ENCODE measurements around the gene JDP2. TPM values are rescaled to one million over a fixed set of nuclear protein-coding genes. Genes with fewer than 3 reads are reported as not detected.
A peak's percentile ranks its signal among the peaks of the same experiment; 100 is the strongest.

Gene JDP2
- total and polyA plus RNA-seq, 7 donors: 11.0 to 73.2 (median 37.2) TPM

- Histone ChIP-seq H3K4me1 (peaks cover 98% of the 10 kb centered on the region), H3K4me3 (no peak overlapping the region)
- 80 to 89% (median 84%) methylated on average over 14 of the region's 14 CpGs for WGBS, 3 donors
These were observed 26.1 kb downstream of the JDP2 start for GRCh38 chr14:75453817-75454434.

GRCh38 chr14:75454963-75455546 lies 27.2 kb downstream of the JDP2 start:
- Histone ChIP-seq H3K36me3 (ENCODE audit: insufficient read depth in 1 of 2, low read depth in 1 of 2) (peaks cover 0 to 12% of the 10 kb centered on the region in 2 donors), H3K27me3 (ENCODE audit: insufficient read depth in 3 of 3, low read length in 2 of 3) (no peaks in the 10 kb centered on the region), H3K4me1 (peaks cover 96% of the 10 kb centered on the region), H3K9me3 (no peaks in the 10 kb centered on the region), H3K4me3 (no peak overlapping the region), H3K27ac (peak overlapping the region; percentile 81)
- ATAC-seq (peak; percentile 38 to 69 (median 53)), DNase-seq (peak; percentile 78 to 91)
- TF ChIP-seq CTCF (IDR thresholded peaks at IDR 0.05): no peak
- 34 to 54% (median 36%) methylated on average over 12 of the region's 12 CpGs for whole genome bisulfite sequencing, 3 donors
- intact Hi-C loops (cut with DNase I): no loop called here

More at GRCh38 chr14:75453817-75454434, 26.1 kb downstream of the JDP2 start:
- no peak for TF ChIP-seq CTCF (IDR thresholded peaks at IDR 0.05)
- H3K36me3 ChIP-seq (ENCODE audit: insufficient read depth in 1 of 2, low read depth in 1 of 2): peaks cover 0 to 10% of the 10 kb centered on the region in 2 donors
- no peaks in the 10 kb centered on the region for H3K27me3 ChIP-seq (ENCODE audit: insufficient read depth in 3 of 3, low read length in 2 of 3)
- H3K27ac ChIP-seq: peak overlapping the region; percentile 81
- no peak for DNase-seq
- no peaks in the 10 kb centered on the region for H3K9me3 ChIP-seq
- intact Hi-C loops (cut with DNase I): no loop called here
- no peak for ATAC-seq

- TF ChIP-seq CTCF (IDR thresholded peaks at IDR 0.05): no peak
- Histone ChIP-seq H3K4me3 (no peak overlapping the region), H3K9me3 (no peaks in the 10 kb centered on the region), H3K4me1 (peaks cover 91% of the 10 kb centered on the region), H3K36me3 (ENCODE audit: insufficient read depth in 1 of 2, low read depth in 1 of 2) (peaks cover 0 to 25% of the 10 kb centered on the region in 2 donors), H3K27me3 (ENCODE audit: insufficient read depth in 3 of 3, low read length in 2 of 3) (no peaks in the 10 kb centered on the region), H3K27ac (peak overlapping the region; percentile 81)
- 56 to 78% (median 58%) methylated on average over 16 of the region's 16 CpGs for WGBS, 3 donors
- ATAC-seq (no peak), DNase-seq (no peak)
- intact Hi-C loops (cut with DNase I): no loop called here
These were observed 28.5 kb downstream of the JDP2 start for GRCh38 chr14:75456069-75456996.

GRCh38 chr14:75456997-75457335 lies 29.1 kb downstream of the JDP2 start:
- TF ChIP-seq CTCF (IDR thresholded peaks at IDR 0.05): no peak
- WGBS, 3 donors: 58 to 71% (median 60%) methylated on average over 5 of the region's 5 CpGs
- intact Hi-C loops (cut with DNase I): no loop called here
- H3K36me3 ChIP-seq (ENCODE audit: insufficient read depth in 1 of 2, low read depth in 1 of 2): peaks cover 5 to 32% of the 10 kb centered on the region in 2 donors
- H3K9me3 ChIP-seq: no peaks in the 10 kb centered on the region
- peaks cover 85% of the 10 kb centered on the region for H3K4me1 ChIP-seq
- ATAC-seq: no peak
- no peak for DNase-seq
- H3K27ac ChIP-seq: peak overlapping the region; percentile 81
- H3K27me3 ChIP-seq (ENCODE audit: insufficient read depth in 3 of 3, low read length in 2 of 3): no peaks in the 10 kb centered on the region
- H3K4me3 ChIP-seq: no peak overlapping the region
